GM23338 (cell line): Measurements from ENCODE around the gene CASTOR2.
"Not testable (repeated sequence)": the region's sequence is repeated elsewhere in the genome, so short reads cannot be mapped to it uniquely, and the experiment has no call there.

Experiments
- CREB1 ChIP-seq: fragments of 250-450 bp; sonication (Bioruptor Pico); IDR thresholded peaks from 2 replicates; pipeline ENCODE4 v1.5.0; 2020; ENCODE audit warnings: low read depth, mild to moderate bottlenecking, moderate library complexity
- CTCF ChIP-seq, 2 experiments: fragments of 200-600 bp in 1 of 2; sonication (generic) in 1 of 2; conservative IDR thresholded peaks; 2 replicates each; pipeline versions ENCODE4 v1.5.1 to v1.6.1; 2016 to 2017; ENCODE audit warnings: antibody characterized with exemption in 2 of 2, low read depth in 2 of 2, mild to moderate bottlenecking in 2 of 2, moderate library complexity in 1 of 2
- EZH2 ChIP-seq: fragments of 200-600 bp; sonication (generic); IDR thresholded peaks from one replicate; pipeline ENCODE4 v1.8.0; 2017; ENCODE audit warnings: antibody characterized with exemption, mild to moderate bottlenecking, low read depth; ENCODE audit not compliant: unreplicated experiment
- EZH2phosphoT487 ChIP-seq: fragments of 200-600 bp; sonication (generic); IDR thresholded peaks from one replicate; pipeline ENCODE4 v1.8.1; 2018; ENCODE audit warnings: antibody characterized with exemption; ENCODE audit not compliant: unreplicated experiment
- JUNB ChIP-seq: IDR thresholded peaks from one replicate; pipeline ENCODE4 v1.6.1; 2016; ENCODE audit warnings: antibody characterized with exemption; ENCODE audit not compliant: unreplicated experiment
- POLR2AphosphoS5 ChIP-seq: IDR thresholded peaks from 2 replicates; pipeline ENCODE4 v1.6.1; 2016; ENCODE audit warnings: antibody characterized with exemption, low read depth
- REST ChIP-seq: IDR thresholded peaks from one replicate; pipeline ENCODE4 v1.6.1; 2018; ENCODE audit warnings: antibody characterized with exemption; ENCODE audit not compliant: unreplicated experiment
- ZNF331 ChIP-seq: fragments of 250-450 bp; sonication (Bioruptor Pico); IDR thresholded peaks from 2 replicates; pipeline ENCODE4 v1.5.0; 2020; ENCODE audit warnings: low read depth, mild to moderate bottlenecking, moderate library complexity

GRCh38 chr7:74926968-74927367, 37.5 kb upstream of the CASTOR2 start:
- not testable (repeated sequence) for TF ChIP-seq CTCF (conservative IDR thresholded peaks at IDR 0.05; ENCODE audit: low read depth in 2 of 2); EZH2; EZH2phosphoT487; POLR2AphosphoS5; REST; JUNB; ZNF331 (CRISPR knock-in tag); CREB1
